Mucosa of descending colon (tissue), 3 donors: ENCODE measurements around the gene UQCRC1. TPM values are rescaled to one million over a fixed set of nuclear protein-coding genes. Genes with fewer than 3 reads are reported as not detected.

ENCODE experiments used
- ATAC-seq: fragments of 200-7000 bp; cut with Tn5 transposase; one replicate; pipeline ENCODE4 v1.9.1; 2020; ENCODE audit warnings: mild to moderate bottlenecking, moderate library complexity
- DNase-seq, 3 donors: peaks; one replicate each; pipeline ENCODE4 v3.0.0-alpha.2; 2020
- H3K36me3 ChIP-seq: fragments of 200-600 bp; one replicate; pipeline ENCODE4 v1.8.0; 2021; ENCODE audit warnings: low read depth, mild to moderate bottlenecking
- H3K4me1 ChIP-seq: fragments of 200-600 bp; one replicate; pipeline ENCODE4 v1.8.0; 2021; ENCODE audit warnings: low read depth, mild to moderate bottlenecking
- H3K4me3 ChIP-seq: fragments of 200-600 bp; one replicate; pipeline ENCODE4 v1.8.0; 2021; ENCODE audit warnings: mild to moderate bottlenecking
- H3K9me3 ChIP-seq: fragments of 200-600 bp; one replicate; pipeline ENCODE4 v1.8.0; 2021; ENCODE audit warnings: mild to moderate bottlenecking
- intact Hi-C, 2 donors: fragments of 100-400 bp; cut with DNase I in 1 of 2; cut with micrococcal nuclease in 1 of 2; formaldehyde crosslinking; loops; one replicate each; pipeline versions ENCODE4 v1.11.0 to v1.11.1; 2022; cut with DNase I, micrococcal nuclease
- total RNA-seq, 3 donors: library from RNA; stranded (reverse); fragmentation: NEBNext Ultra II Directional in 2 of 3; extraction: Animal tissue kit (Norgen Biotek cat#: 25700) in 2 of 3; gene quantifications; one replicate each; pipeline versions ENCODE4 v1.2.1 to v1.2.4, GENCODE V29; 2021 to 2023
- TF ChIP-seq, protein P1 (sequence below): fragments of 200-600 bp; IDR thresholded peaks from one replicate; pipeline ENCODE4 v1.8.0; 2022; ENCODE audit warnings: antibody characterized with exemption, mild to moderate bottlenecking
- donor health status: DM: no; HTN: no; CAD: no; lungs with moderate emphysema.
- donor health status: DM: no; HTN: no; CAD: no.
- donor health status: DM: no; HTN: yes; CAD: no.

Gene UQCRC1
- total RNA-seq, 3 donors from 2014 or later, result 384 to 562 (median 554) TPM

DNA sequence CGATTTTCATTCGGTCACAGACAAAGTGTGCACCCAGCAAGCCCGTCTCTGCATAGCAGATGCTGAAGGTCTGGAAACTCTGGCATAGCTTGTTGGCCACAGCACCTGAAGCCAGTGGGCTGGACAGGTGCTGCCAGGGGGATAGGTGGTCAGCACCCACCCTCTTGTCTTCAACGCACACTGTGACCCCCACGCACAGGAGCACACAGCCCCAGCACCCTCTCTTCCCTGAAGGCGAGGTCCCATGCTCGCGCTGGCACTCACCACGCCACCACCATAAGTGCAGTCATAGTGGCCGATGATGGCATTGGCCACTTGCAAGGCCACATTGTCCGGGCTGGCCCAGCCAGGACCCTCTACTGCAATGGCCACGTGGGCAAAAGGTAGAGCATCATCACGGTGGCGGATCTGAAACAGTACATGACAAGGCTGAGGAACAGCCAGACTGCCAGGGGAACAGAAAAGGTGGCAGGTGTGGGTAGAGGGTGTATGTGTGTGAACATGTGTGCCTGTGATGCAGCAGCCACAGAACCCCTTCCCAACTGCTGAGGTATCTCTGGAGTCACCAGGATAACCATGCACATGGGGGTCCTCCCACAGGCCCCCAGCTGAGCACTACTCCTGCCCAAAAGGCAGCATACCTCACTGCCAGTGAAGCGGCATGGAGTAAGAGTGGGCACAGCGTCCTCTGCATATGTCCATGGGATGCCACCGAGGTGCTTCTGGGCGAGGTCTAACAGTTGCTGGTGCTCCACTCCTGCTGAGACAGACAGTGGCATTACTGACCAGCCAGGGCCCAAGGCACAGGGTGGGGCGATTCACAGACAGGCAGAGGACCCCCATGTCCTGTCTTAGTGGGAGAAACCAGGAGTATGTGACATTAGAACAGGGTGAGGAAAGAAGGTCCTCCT is 8.5 kb downstream of the UQCRC1 start:
- Histone ChIP-seq H3K4me1 (no peaks in the 10 kb centered on the region), H3K9me3 (no peaks in the 10 kb centered on the region), H3K36me3 (peaks cover 37% of the 10 kb centered on the region), H3K4me3 (no peak overlapping the region)
- TF ChIP-seq, protein P1, sequence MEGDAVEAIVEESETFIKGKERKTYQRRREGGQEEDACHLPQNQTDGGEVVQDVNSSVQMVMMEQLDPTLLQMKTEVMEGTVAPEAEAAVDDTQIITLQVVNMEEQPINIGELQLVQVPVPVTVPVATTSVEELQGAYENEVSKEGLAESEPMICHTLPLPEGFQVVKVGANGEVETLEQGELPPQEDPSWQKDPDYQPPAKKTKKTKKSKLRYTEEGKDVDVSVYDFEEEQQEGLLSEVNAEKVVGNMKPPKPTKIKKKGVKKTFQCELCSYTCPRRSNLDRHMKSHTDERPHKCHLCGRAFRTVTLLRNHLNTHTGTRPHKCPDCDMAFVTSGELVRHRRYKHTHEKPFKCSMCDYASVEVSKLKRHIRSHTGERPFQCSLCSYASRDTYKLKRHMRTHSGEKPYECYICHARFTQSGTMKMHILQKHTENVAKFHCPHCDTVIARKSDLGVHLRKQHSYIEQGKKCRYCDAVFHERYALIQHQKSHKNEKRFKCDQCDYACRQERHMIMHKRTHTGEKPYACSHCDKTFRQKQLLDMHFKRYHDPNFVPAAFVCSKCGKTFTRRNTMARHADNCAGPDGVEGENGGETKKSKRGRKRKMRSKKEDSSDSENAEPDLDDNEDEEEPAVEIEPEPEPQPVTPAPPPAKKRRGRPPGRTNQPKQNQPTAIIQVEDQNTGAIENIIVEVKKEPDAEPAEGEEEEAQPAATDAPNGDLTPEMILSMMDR, result no peak
- no peak for ATAC-seq
- DNase-seq, result no peak
- intact Hi-C loops, result no loop called here

DNA sequence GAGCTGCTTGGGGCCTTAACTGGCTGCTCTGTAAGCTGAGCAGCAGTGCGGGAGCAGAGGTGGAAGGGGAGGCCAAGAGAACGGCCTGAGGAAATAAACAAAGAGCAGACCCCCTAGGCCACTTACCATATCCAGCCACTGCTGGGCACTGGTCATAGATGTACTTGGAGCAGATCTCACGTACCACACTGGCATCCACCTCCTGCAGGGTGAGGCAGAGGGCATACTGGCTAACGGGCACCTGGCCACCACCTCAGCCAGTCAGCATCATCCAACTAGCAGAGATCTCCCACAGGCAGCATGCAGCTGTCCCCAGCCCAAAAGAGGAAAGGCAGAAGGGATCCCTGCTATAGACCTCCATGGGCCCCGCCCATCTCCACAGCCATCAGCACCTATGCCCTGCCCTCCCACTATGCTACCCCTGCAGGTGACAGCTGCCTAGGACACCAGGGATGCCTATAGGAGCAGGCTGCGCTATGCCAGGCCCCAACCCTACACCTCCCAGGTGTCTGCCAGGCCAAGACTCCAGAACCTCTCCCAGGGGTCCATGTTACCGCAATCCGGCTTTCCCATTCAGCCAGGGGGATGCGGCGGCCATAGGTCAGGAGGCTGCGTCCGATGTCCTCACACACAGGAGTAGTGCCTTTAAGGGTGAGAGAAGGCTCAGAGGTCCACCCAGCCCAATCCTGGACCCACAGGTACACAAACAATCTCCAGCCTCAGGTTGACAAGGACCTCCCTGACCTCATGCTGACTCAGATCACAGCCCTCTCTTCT is 9.7 kb downstream of the UQCRC1 start:
- intact Hi-C loops, result no loop called here
- TF ChIP-seq, protein P1, result no peak
- no peak overlapping the region for H3K4me3 ChIP-seq
- peaks cover 10% of the 10 kb centered on the region for H3K4me1 ChIP-seq
- no peaks in the 10 kb centered on the region for H3K9me3 ChIP-seq
- no peak for ATAC-seq
- no peak for DNase-seq
- H3K36me3 ChIP-seq, result peaks cover 37% of the 10 kb centered on the region

DNA sequence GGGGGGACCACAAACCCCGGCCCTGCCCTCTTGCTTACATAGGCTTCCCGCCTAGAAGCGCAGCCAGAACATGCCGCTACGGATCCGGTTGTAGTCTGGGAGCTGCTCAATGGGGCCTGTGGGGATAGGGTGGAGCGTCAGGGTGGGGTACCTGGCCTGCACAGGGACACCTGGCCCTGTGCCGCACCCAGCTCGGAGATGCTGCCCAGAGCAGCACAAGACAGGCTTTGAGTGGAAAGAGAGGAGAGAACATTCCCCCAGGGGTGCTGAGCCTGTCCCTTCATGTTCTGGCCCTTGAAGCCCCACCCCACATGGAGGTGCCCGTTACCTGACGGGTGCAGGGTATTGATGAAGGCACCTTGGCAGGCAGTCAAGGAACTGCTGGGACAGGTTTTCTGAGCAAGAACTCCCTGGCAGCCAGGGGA is 10.4 kb downstream of the UQCRC1 start:
- intact Hi-C loops, result no loop called here
- peak; percentile 8 for ATAC-seq
- no peak for DNase-seq
- Histone ChIP-seq H3K4me1 (peaks cover 15% of the 10 kb centered on the region), H3K36me3 (peaks cover 33% of the 10 kb centered on the region), H3K9me3 (no peaks in the 10 kb centered on the region), H3K4me3 (no peak overlapping the region)
- TF ChIP-seq, protein P1, result no peak

DNA sequence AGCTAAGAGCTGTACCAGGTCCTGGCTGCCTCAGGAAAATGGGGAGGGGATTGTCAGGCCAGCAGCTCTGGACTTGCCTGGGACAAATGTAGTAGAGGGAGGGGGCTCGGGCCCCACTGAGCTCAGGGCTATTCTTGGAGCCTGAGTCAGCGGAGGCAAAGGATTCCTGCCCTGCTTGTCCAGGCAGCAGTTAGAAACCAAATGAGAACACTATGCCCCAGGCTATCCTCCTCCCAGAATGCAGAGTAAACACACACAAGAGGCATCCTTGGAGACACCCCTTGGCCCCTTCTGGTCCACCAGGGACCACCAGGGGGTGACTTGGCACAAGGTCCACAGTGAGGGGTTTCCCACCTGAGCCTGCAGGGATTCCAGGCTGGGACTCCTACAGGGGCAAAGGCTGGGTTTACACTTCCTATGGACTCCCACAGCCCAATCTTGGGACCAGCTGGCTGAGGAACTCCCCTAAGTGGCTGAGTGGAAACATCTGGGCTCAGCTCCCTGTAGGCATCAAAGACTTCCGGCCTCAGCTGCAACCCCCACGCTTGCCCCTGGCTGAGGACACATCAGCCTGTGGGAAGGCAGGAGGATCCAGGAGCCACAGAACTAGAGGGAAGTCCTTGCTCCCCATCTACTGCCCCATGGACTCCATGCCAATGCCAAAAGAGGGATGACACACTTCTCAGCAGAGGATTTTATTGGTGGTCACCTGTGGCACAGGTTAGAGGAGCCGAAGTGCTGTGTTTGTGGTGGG is 10.9 kb downstream of the UQCRC1 start:
- intact Hi-C loops, result no loop called here
- H3K36me3 ChIP-seq, result peaks cover 29% of the 10 kb centered on the region
- H3K4me3 ChIP-seq, result no peak overlapping the region
- DNase-seq (peak in 1 of 3 donors; percentile 38), ATAC-seq (peak; percentile 26)
- TF ChIP-seq, protein P1, result no peak
- no peaks in the 10 kb centered on the region for H3K9me3 ChIP-seq
- H3K4me1 ChIP-seq, result peaks cover 15% of the 10 kb centered on the region

DNA sequence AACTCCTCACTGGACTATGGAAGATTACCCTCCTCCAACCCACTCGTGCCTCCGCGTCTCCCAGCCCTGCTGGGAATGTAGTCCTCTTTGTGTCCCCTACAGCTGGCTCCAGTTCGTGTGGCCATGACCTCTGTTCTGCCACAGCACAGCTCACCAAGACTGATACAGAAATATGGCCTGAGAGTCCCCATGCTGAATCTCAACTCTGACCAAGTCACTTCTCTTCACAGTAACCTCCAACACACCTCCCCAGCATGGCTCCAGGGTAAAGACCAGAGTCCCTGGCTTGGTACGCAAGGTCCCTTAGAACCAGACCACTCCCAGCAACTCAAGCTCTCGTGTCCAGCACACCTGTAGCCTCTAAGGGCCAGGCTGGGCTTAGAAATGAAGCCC is 12.0 kb downstream of the UQCRC1 start:
- intact Hi-C loops, result no loop called here
- no peaks in the 10 kb centered on the region for H3K9me3 ChIP-seq

More for the DNA sequence above, 12.0 kb downstream of the UQCRC1 start:
- ATAC-seq (no peak), DNase-seq (no peak)
- no peak overlapping the region for H3K4me3 ChIP-seq
- TF ChIP-seq, protein P1, result no peak
- H3K36me3 ChIP-seq, result peaks cover 24% of the 10 kb centered on the region
- H3K4me1 ChIP-seq, result peaks cover 15% of the 10 kb centered on the region
